ENCODE measurements around the gene SLC22A14.

GRCh38 chr3:38251197-38251596 is 30.9 kb upstream of the SLC22A14 start:
- TF ChIP-seq CTCF (IDR thresholded peaks at IDR 0.05; ENCODE audit: low read length) (no peak), EZH2 (IDR thresholded peaks at IDR 0.05; ENCODE audit: borderline replicate concordance, low read length) (no peak)

Measured in OCI-LY1 (cell line).